H9 (cell line): Measurements from ENCODE around the gene TNFAIP3. TPM values are rescaled to one million over a fixed set of nuclear protein-coding genes. Genes with fewer than 3 reads are reported as not detected.

Experiments used
- DNase-seq: peaks from one replicate; pipeline ENCODE4 v3.0.0-alpha.2; 2017
- H2AFZ ChIP-seq: one replicate; pipeline ENCODE4 v1.6.1; 2013; ENCODE audit warnings: mild to moderate bottlenecking, low read length, control low read depth, moderate library complexity
- H2AK5ac ChIP-seq: 2 replicates; pipeline ENCODE4 v1.6.1; 2013; ENCODE audit warnings: low read length, control low read depth, mixed read lengths; ENCODE audit not compliant: insufficient read length
- H2BK120ac ChIP-seq: one replicate; pipeline ENCODE4 v1.6.1; 2013; ENCODE audit warnings: low read depth, mild to moderate bottlenecking, low read length, control low read depth, inconsistent platforms; ENCODE audit not compliant: poor library complexity, severe bottlenecking
- H2BK12ac ChIP-seq: 2 replicates; pipeline ENCODE4 v1.6.1; 2013; ENCODE audit warnings: low read length, control low read depth, mixed read lengths, low read depth; ENCODE audit not compliant: insufficient read length
- H2BK15ac ChIP-seq: 2 replicates; pipeline ENCODE4 v1.6.1; 2013; ENCODE audit warnings: low read depth, low read length, control low read depth
- H2BK20ac ChIP-seq: one replicate; pipeline ENCODE4 v1.6.1; 2013; ENCODE audit warnings: low read depth, mild to moderate bottlenecking, low read length, control low read depth, inconsistent platforms; ENCODE audit not compliant: poor library complexity, severe bottlenecking
- H2BK5ac ChIP-seq: 2 replicates; pipeline ENCODE4 v1.6.1; 2013; ENCODE audit warnings: low read length, control low read depth, mixed read lengths; ENCODE audit not compliant: insufficient read length
- H3K14ac ChIP-seq: 2 replicates; pipeline ENCODE4 v1.6.1; 2013; ENCODE audit warnings: low read length, control low read depth; ENCODE audit not compliant: insufficient read depth
- H3K18ac ChIP-seq: 2 replicates; pipeline ENCODE4 v1.6.1; 2013; ENCODE audit warnings: low read depth, mild to moderate bottlenecking, mixed read lengths, low read length, control low read depth; ENCODE audit not compliant: insufficient read length
- H3K23ac ChIP-seq: 2 replicates; pipeline ENCODE4 v1.6.1; 2013; ENCODE audit warnings: low read length, control low read depth, mixed read lengths, low read depth; ENCODE audit not compliant: insufficient read length
- H3K23me2 ChIP-seq: 2 replicates; pipeline ENCODE4 v1.6.1; 2013; ENCODE audit warnings: low read depth, mild to moderate bottlenecking, mixed read lengths, low read length, control low read depth; ENCODE audit not compliant: insufficient read length, poor library complexity, severe bottlenecking
- H3K27ac ChIP-seq: 2 replicates; pipeline ENCODE4 v1.5.1; 2013; ENCODE audit warnings: low read length, control low read depth, mixed read lengths, low read depth; ENCODE audit not compliant: insufficient read length
- H3K27me3 ChIP-seq: 2 replicates; pipeline ENCODE4 v1.6.1; 2013; ENCODE audit warnings: low read length, control low read depth, inconsistent platforms; ENCODE audit not compliant: insufficient read depth
- H3K4ac ChIP-seq: 2 replicates; pipeline ENCODE4 v1.6.1; 2013; ENCODE audit warnings: low read depth, mild to moderate bottlenecking, control low read depth, inconsistent platforms, low read length, moderate library complexity
- H3K4me1 ChIP-seq: 2 replicates; pipeline ENCODE4 v1.6.1; 2013; ENCODE audit warnings: low read length, control low read depth, inconsistent platforms; ENCODE audit not compliant: insufficient read depth
- H3K4me2 ChIP-seq: 2 replicates; pipeline ENCODE4 v1.6.1; 2013; ENCODE audit warnings: low read length, control low read depth, mixed read lengths; ENCODE audit not compliant: insufficient read length, insufficient read depth
- H3K56ac ChIP-seq: 2 replicates; pipeline ENCODE4 v1.6.1; 2013; ENCODE audit warnings: low read depth, mild to moderate bottlenecking, mixed read lengths, low read length, control low read depth; ENCODE audit not compliant: insufficient read length
- H3K79me1 ChIP-seq: 2 replicates; pipeline ENCODE4 v1.6.1; 2013; ENCODE audit warnings: low read depth, mild to moderate bottlenecking, moderate library complexity, low read length, control low read depth, inconsistent platforms; ENCODE audit not compliant: insufficient read depth, poor library complexity, severe bottlenecking
- H3K79me2 ChIP-seq: 2 replicates; pipeline ENCODE4 v1.6.1; 2013; ENCODE audit warnings: low read length, control low read depth, inconsistent platforms; ENCODE audit not compliant: insufficient read depth
- H3K9ac ChIP-seq: 2 replicates; pipeline ENCODE4 v1.6.1; 2013; ENCODE audit warnings: low read length, control low read depth, mixed read lengths; ENCODE audit not compliant: insufficient read length; ENCODE audit errors: extremely low read depth
- H3K9me3 ChIP-seq: one replicate; pipeline ENCODE4 v1.6.1; 2013; ENCODE audit warnings: low read depth, low read length, inconsistent platforms; ENCODE audit not compliant: control insufficient read depth
- H3T11ph ChIP-seq: one replicate; pipeline ENCODE4 v1.6.1; 2013; ENCODE audit warnings: mild to moderate bottlenecking, low read length, control low read depth, inconsistent platforms
- H4K20me1 ChIP-seq: one replicate; pipeline ENCODE4 v1.6.1; 2013; ENCODE audit not compliant: control insufficient read depth, insufficient read length, insufficient read depth
- H4K5ac ChIP-seq: 2 replicates; pipeline ENCODE4 v1.6.1; 2013; ENCODE audit warnings: low read depth, mild to moderate bottlenecking, mixed read lengths, low read length, control low read depth; ENCODE audit not compliant: insufficient read length
- H4K8ac ChIP-seq: replicated peaks from 2 replicates; pipeline ENCODE4 v1.6.1; 2013; ENCODE audit warnings: low read length, control low read depth, mixed read lengths, low read depth; ENCODE audit not compliant: insufficient read length
- H4K91ac ChIP-seq: 2 replicates; pipeline ENCODE4 v1.6.1; 2013; ENCODE audit warnings: low read depth, mild to moderate bottlenecking, moderate library complexity, mixed read lengths, low read length, control low read depth; ENCODE audit not compliant: insufficient read length
- H3K27ac Mint-ChIP-seq, 3 experiments: 2 replicates in 2 of 3; 3 replicates in 1 of 3; pipeline ENCODE4 v1.8.0; 2020 to 2021; ENCODE audit warnings: mixed read lengths in 3 of 3, mild to moderate bottlenecking in 1 of 3, moderate library complexity in 1 of 3
- H3K27me3 Mint-ChIP-seq: 2 replicates; pipeline ENCODE4 v1.8.0; 2021; ENCODE audit warnings: low read depth, mild to moderate bottlenecking, moderate library complexity, mixed read lengths
- H3K36me3 Mint-ChIP-seq, 3 experiments: 2 replicates in 2 of 3; 3 replicates in 1 of 3; pipeline ENCODE4 v1.8.0; 2020 to 2021; ENCODE audit warnings: low read depth in 3 of 3, mixed read lengths in 3 of 3; ENCODE audit not compliant: insufficient read depth in 1 of 3
- H3K4me1 Mint-ChIP-seq, 2 experiments: 2 replicates each; pipeline ENCODE4 v1.8.0; 2020; ENCODE audit warnings: mixed read lengths in 2 of 2
- H3K4me3 Mint-ChIP-seq, 2 experiments: 2 replicates in 1 of 2; 3 replicates in 1 of 2; pipeline ENCODE4 v1.8.0; 2020 to 2021; ENCODE audit warnings: mild to moderate bottlenecking in 2 of 2, mixed read lengths in 2 of 2, moderate library complexity in 1 of 2
- H3K9me3 Mint-ChIP-seq, 2 experiments: 2 replicates in 1 of 2; 3 replicates in 1 of 2; pipeline ENCODE4 v1.8.0; 2020; ENCODE audit warnings: mild to moderate bottlenecking in 2 of 2, mixed read lengths in 2 of 2, moderate library complexity in 1 of 2
- CTCF ChIP-seq: fragments of 200-600 bp; sonication (generic); conservative IDR thresholded peaks from 3 replicates; pipeline ENCODE4 v1.8.0; 2021; ENCODE audit warnings: antibody characterized with exemption, mild to moderate bottlenecking
- WGBS: extraction: QIAGEN DNeasy Blood & Tissue Kit; methylation state at CpG from one replicate; pipeline ENCODE4 v1.1.7; 2013; ENCODE audit warnings: missing lambda C conversion rate, low lambda C conversion rate, mixed read lengths; ENCODE audit not compliant: insufficient read length; ENCODE audit errors: extremely low coverage; 5-methylcytosine and 5-hydroxymethylcytosine counted together
- total RNA-seq: library from RNA; stranded (reverse); gene quantifications from 2 replicates; pipeline ENCODE4 v1.2.1, GENCODE V29; 2021

TNFAIP3 gene
- total RNA-seq, 1 experiment from 2014 or later = 3.7 TPM

GRCh38 chr6:137880746-137881521, 13.9 kb downstream of the TNFAIP3 start:
- Histone ChIP-seq H3K79me1 (no peaks in the 10 kb centered on the region), H4K5ac (no peak overlapping the region), H2AK5ac (no peak overlapping the region), H3T11ph (no peak overlapping the region), H2BK5ac (no peak overlapping the region), H2BK15ac (no peak overlapping the region), H3K79me2 (no peaks in the 10 kb centered on the region), H2BK120ac (no peak overlapping the region), H3K23me2 (no peaks in the 10 kb centered on the region), H3K27ac (no peak overlapping the region), H3K4me2 (no peak overlapping the region), H3K9ac (no peak overlapping the region), H2AFZ (no peak overlapping the region), H2BK12ac (no peak overlapping the region), H3K56ac (no peak overlapping the region), H2BK20ac (no peak overlapping the region), H3K18ac (no peak overlapping the region), H3K23ac (no peak overlapping the region), H4K91ac (no peak overlapping the region), H4K20me1 (no peaks in the 10 kb centered on the region), H3K4ac (no peak overlapping the region), H3K4me1 (peaks cover 5% of the 10 kb centered on the region; the same call in 1 of the 2 replicates), H3K27me3 (no peaks in the 10 kb centered on the region), H3K14ac (no peak overlapping the region), H3K9me3 (no peaks in the 10 kb centered on the region), H4K8ac (no peak overlapping the region)
- Mint-ChIP-seq H3K9me3 (peaks cover 0 to under 1% of the 10 kb centered on the region in 2 experiments; a peak in 1 of 5 replicates), H3K4me1 (peaks cover 18 to 24% of the 10 kb centered on the region in 2 experiments), H3K4me3 (no peak overlapping the region), H3K27me3 (peaks cover 6% of the 10 kb centered on the region), H3K36me3 (peaks cover 0 to 22% (median 0%) of the 10 kb centered on the region in 3 experiments; a peak in 4 of 7 replicates), H3K27ac (no peak overlapping the region)
- no peak for DNase-seq
- no CpG with 5 or more reads among the region's 21 CpGs for WGBS
- no peak for TF ChIP-seq CTCF
